Liver (tissue), 9 donors: ENCODE measurements around the gene MELTF. TPM values are rescaled to one million over a fixed set of nuclear protein-coding genes. Genes with fewer than 3 reads are reported as not detected.

ENCODE experiments used
- DNase-seq: peaks from one replicate; pipeline ENCODE4 v3.0.0-alpha.2; 2017; ENCODE audit warnings: low spot score
- H3K27ac ChIP-seq, 2 donors: one replicate each; pipeline ENCODE4 v1.7.0; 2013; ENCODE audit warnings: inconsistent platforms in 2 of 2, low read length in 2 of 2, control low read depth in 1 of 2, low read depth in 1 of 2, mild to moderate bottlenecking in 1 of 2
- H3K27me3 ChIP-seq, 4 donors: one replicate each; pipeline versions ENCODE4 v1.6.1 to v1.7.0; 2013; ENCODE audit warnings: low read length in 3 of 4, inconsistent platforms in 1 of 4, mild to moderate bottlenecking in 1 of 4, moderate library complexity in 1 of 4; ENCODE audit not compliant: control insufficient read depth in 4 of 4, insufficient read depth in 4 of 4
- H3K36me3 ChIP-seq, 4 donors: one replicate each; pipeline versions ENCODE4 v1.6.1 to v1.7.0; 2013; ENCODE audit warnings: low read length in 3 of 4, mild to moderate bottlenecking in 3 of 4, low read depth in 1 of 4, moderate library complexity in 1 of 4; ENCODE audit not compliant: control insufficient read depth in 4 of 4, insufficient read depth in 3 of 4
- H3K4me1 ChIP-seq, 4 donors: one replicate each; pipeline versions ENCODE4 v1.6.1 to v1.7.0; 2013; ENCODE audit warnings: low read length in 3 of 4, mild to moderate bottlenecking in 3 of 4, moderate library complexity in 1 of 4; ENCODE audit not compliant: control insufficient read depth in 4 of 4, insufficient read depth in 4 of 4
- H3K4me3 ChIP-seq, 3 donors: one replicate each; pipeline versions ENCODE4 v1.6.1 to v1.7.0; 2013; ENCODE audit warnings: low read length in 3 of 3, control low read depth in 1 of 3, low read depth in 1 of 3, mild to moderate bottlenecking in 1 of 3
- H3K9ac ChIP-seq, 2 donors: one replicate each; pipeline ENCODE4 v1.7.0; 2013; ENCODE audit warnings: low read length in 2 of 2, mild to moderate bottlenecking in 2 of 2, moderate library complexity in 2 of 2, control low read depth in 1 of 2, low read depth in 1 of 2
- H3K9me3 ChIP-seq, 4 donors: one replicate each; pipeline versions ENCODE4 v1.6.1 to v1.7.0; 2013; ENCODE audit warnings: low read length in 3 of 4; ENCODE audit not compliant: control insufficient read depth in 4 of 4
- CTCF ChIP-seq: fragments of 150-350 bp; IDR thresholded peaks from 2 replicates; pipeline ENCODE4 v1.5.1; 2017; ENCODE audit warnings: improper control_type of control experiment, low read depth, low read length; ENCODE audit not compliant: missing input control
- EGR1 ChIP-seq, 2 donors: IDR thresholded peaks; 2 replicates each; pipeline ENCODE4 v1.6.1; 2016 to 2018; ENCODE audit warnings: antibody characterized with exemption in 2 of 2, low read depth in 2 of 2
- FOXA1 ChIP-seq: IDR thresholded peaks from 2 replicates; pipeline ENCODE4 v1.6.1; 2016; ENCODE audit warnings: antibody characterized with exemption
- FOXA2 ChIP-seq: IDR thresholded peaks from 2 replicates; pipeline ENCODE4 v1.6.1; 2016; ENCODE audit warnings: antibody characterized with exemption
- GABPA ChIP-seq, 2 donors: IDR thresholded peaks in 1 of 2; conservative IDR thresholded peaks in 1 of 2; 2 replicates each; pipeline ENCODE4 v1.6.1; 2016; ENCODE audit warnings: antibody characterized with exemption in 2 of 2, mild to moderate bottlenecking in 1 of 2, moderate library complexity in 1 of 2
- HNF4A ChIP-seq, 2 donors: conservative IDR thresholded peaks; 2 replicates each; pipeline ENCODE4 v1.6.1; 2016; ENCODE audit warnings: antibody characterized with exemption in 2 of 2, mild to moderate bottlenecking in 2 of 2
- HNF4G ChIP-seq: IDR thresholded peaks from 2 replicates; pipeline ENCODE4 v1.6.1; 2016; ENCODE audit warnings: antibody characterized with exemption
- JUND ChIP-seq, 2 donors: IDR thresholded peaks; 2 replicates each; pipeline ENCODE4 v1.6.1; 2016; ENCODE audit warnings: antibody characterized with exemption in 2 of 2
- MAX ChIP-seq: IDR thresholded peaks from 2 replicates; pipeline ENCODE4 v1.6.1; 2016; ENCODE audit warnings: antibody characterized with exemption
- RAD21 ChIP-seq, 2 donors: IDR thresholded peaks; 2 replicates each; pipeline ENCODE4 v1.6.1; 2016; ENCODE audit warnings: antibody characterized with exemption in 2 of 2, mild to moderate bottlenecking in 2 of 2
- RXRA ChIP-seq, 2 donors: IDR thresholded peaks; 2 replicates each; pipeline ENCODE4 v1.6.1; 2017 to 2018; ENCODE audit warnings: antibody characterized with exemption in 2 of 2, mild to moderate bottlenecking in 1 of 2
- SP1 ChIP-seq: IDR thresholded peaks from 2 replicates; pipeline ENCODE4 v1.6.1; 2018; ENCODE audit warnings: antibody characterized with exemption, mild to moderate bottlenecking
- TAF1 ChIP-seq: conservative IDR thresholded peaks from 2 replicates; pipeline ENCODE4 v1.6.1; 2016; ENCODE audit warnings: antibody characterized with exemption, mild to moderate bottlenecking
- YY1 ChIP-seq: IDR thresholded peaks from 2 replicates; pipeline ENCODE4 v1.6.1; 2016; ENCODE audit warnings: antibody characterized with exemption, mild to moderate bottlenecking
- WGBS: extraction: QIAGEN DNeasy Blood & Tissue Kit; methylation state at CpG from one replicate; pipeline ENCODE4 v1.1.7; 2013; 5-methylcytosine and 5-hydroxymethylcytosine counted together
- polyA plus RNA-seq, 2 donors: library from polyadenylated mRNA; stranded (reverse) in 1 of 2; unstranded in 1 of 2; fragments of 200-250 nt in 1 of 2; fragments of >200 nt in 1 of 2; fragmentation: Nextera tagmentation in 1 of 2; extraction: Ambion mirVana in 1 of 2; gene quantifications; one replicate each; pipeline versions ENCODE4 v1.2.1 to v1.2.3, GENCODE V29; 2013 to 2015
- total RNA-seq, 2 donors: library from RNA; depleted of rRNA; stranded (reverse); fragments of >200 nt; gene quantifications; one replicate each; pipeline ENCODE4 v1.2.3, GENCODE V29; 2014
- donor health status: healthy.
- donor health status: healthy.
- donor health status: healthy.
- donor health status: healthy.
- donor health status: healthy.

The MELTF gene
- total and polyA plus RNA-seq, 4 donors: 0.14 to 1.2 (median 1.0) TPM

DNA sequence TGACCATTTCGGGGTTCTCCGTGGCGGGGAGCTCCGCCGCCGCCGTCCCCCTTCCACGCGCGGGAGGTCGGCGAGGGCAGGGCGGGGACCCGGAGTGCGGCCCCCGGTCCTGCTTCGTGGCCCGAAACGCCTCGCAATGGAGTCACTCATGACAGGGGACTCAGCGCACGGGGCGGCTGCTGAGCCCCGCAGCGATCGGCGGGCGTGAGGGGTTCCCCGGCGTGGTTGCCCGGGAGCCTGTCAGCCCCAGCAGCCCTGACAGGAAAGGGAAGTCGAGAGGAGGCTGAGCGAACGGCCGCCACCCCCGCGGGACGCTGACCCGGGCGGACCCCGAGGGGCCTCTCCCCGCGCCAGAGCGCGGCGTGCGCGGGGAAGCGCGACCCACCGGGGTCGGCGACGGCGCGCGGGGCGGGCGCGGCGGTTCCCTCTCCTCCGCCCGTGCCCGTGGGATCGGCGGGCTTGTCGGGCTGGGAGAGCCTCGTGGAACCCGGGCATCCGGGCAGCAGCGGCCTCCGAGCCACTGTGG lies 60.4 kb downstream of the MELTF start:
- H3K9me3 ChIP-seq: no peaks in the 10 kb centered on the region
- peak overlapping the region; percentile 17 to 96 (median 59) for H3K4me3 ChIP-seq
- H3K4me1 ChIP-seq: peaks cover 0 to 16% (median 10%) of the 10 kb centered on the region in 4 donors
- no peaks in the 10 kb centered on the region for H3K27me3 ChIP-seq
- 2% methylated on average over 72 of the region's 72 CpGs for WGBS
- H3K9ac ChIP-seq: peak overlapping the region in 1 of 2 donors; percentile 37
- DNase-seq: peak; percentile 64
- H3K36me3 ChIP-seq: no peaks in the 10 kb centered on the region
- TF ChIP-seq GABPA (IDR thresholded peaks at IDR 0.05 in 1 of 2, conservative IDR thresholded peaks at IDR 0.05 in 1 of 2): no peak
- TF ChIP-seq CTCF: no peak
- TF ChIP-seq RAD21 (IDR thresholded peaks at IDR 0.05): no peak
- no peak for TF ChIP-seq TAF1
- no peak for TF ChIP-seq MAX
- no peak for TF ChIP-seq SP1
- no peak for TF ChIP-seq RXRA (IDR thresholded peaks at IDR 0.05)
- no peak for TF ChIP-seq FOXA1
- peak overlapping the region in 1 of 2 donors; percentile 28 for H3K27ac ChIP-seq

DNA sequence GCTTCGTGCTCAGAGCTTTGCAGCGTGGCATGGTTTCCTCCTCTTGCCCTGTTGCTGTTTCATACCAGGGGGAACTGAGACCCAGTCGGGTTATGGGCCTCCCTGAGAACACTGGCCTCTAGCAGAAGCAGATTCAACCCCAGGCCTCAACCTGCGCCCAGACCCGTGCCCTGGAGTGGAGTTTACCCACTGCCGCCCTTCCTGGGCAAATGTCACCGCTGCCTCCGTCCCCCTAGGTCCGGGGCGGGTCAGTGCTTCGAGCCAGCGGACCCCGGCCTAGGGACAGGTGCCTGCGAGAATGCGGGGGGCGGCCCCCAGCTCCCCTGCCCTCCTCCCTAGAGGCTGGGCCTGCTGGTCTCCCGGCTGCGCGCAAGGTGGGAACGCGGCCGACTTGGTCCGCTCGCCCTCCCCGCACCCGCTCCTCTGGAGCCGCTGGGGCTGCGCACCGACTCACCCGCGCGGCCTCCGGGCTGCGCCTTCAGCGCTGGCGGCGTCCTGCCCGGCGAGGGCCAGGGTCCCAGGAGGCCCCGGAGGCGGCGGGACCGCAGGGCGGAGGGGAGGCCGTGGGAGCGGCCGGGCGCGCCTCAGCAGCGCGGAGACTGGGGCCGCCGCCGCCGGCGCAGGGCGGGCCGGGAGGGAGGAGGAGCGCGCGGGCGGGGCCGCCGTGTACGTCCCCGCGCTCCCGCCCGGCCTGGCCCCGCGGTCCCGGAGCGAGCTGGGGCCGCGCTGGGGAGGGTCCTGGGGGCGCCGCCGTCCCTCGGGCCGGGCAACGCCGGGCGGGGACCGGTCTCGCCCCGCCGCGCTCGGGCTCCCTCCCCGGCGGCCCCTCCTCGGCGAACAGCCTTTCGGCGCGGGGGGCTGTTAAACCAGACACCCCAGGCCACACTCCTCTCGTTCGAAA lies 61.1 kb downstream of the MELTF start, which contains the start of gene PIGZ:
Gene PIGZ (minus strand): TSS at position 601 of the 901 bp plus-strand sequence. CDS start 16,802 bp downstream, outside the sequence.
- H3K36me3 ChIP-seq: no peaks in the 10 kb centered on the region
- H3K4me1 ChIP-seq: peaks cover 0 to 16% (median 10%) of the 10 kb centered on the region in 4 donors
- DNase-seq: peak; percentile 59
- peak within 1 kb of the TSS; percentile 59 to 96 (median 82) for H3K4me3 ChIP-seq
- no peaks in the 10 kb centered on the region for H3K9me3 ChIP-seq
- 2% methylated on average over 98 of the region's 98 CpGs for WGBS
- no peaks in the 10 kb centered on the region for H3K27me3 ChIP-seq
- H3K27ac ChIP-seq: peak within 1 kb of the TSS in 1 of 2 donors; percentile 28
- H3K9ac ChIP-seq: peak within 1 kb of the TSS in 1 of 2 donors; percentile 47
- TF ChIP-seq HNF4A (conservative IDR thresholded peaks at IDR 0.05) (no peak), EGR1 (IDR thresholded peaks at IDR 0.05; ENCODE audit: low read depth in 2 of 2) (no peak), YY1 (no peak), HNF4G (no peak), RXRA (IDR thresholded peaks at IDR 0.05) (no peak), FOXA2 (no peak), JUND (IDR thresholded peaks at IDR 0.05) (no peak)
